Suppressor macrophage treated with lipopolysaccharide for 4 hours (primary cell): ENCODE measurements around the gene HOXD10.

Experiments used
- DNase-seq: peaks from one replicate; pipeline ENCODE4 v3.0.0-alpha.2; 2020

Gene HOXD10

DNA sequence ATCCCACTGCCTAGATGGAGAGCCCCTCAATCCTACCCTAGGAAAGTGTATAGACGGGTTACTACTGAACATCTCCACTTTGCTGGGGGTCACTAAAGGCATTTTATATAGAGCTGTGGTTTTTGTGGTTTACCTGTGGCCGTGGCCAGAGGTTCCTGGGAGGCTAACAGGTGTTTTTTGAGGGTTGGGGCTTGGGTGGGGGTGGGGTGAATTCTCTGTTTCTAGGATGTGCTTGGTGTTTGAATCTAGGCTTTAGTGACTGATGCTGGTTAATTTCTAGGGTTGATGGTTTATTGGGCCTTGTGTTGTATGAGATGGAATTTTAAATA lies 20.6 kb downstream of the HOXD10 start:
- no peak for DNase-seq

DNA sequence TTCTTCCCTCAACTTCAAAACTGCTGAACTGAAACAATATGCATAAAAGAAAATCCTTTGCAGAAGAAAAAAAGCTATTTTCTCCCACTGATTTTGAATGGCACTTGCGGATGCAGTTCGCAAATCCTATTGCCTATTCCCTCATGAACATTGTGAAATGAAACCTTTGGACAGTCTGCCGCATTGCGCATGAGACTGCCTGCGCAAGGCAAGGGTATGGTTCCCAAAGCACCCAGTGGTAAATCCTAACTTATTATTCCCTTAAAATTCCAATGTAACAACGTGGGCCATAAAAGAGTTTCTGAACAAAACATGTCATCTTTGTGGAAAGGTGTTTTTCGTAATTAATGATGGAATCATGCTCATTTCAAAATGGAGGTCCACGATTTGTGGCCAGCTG lies 21.3 kb downstream of the HOXD10 start:
- no peak for DNase-seq

DNA sequence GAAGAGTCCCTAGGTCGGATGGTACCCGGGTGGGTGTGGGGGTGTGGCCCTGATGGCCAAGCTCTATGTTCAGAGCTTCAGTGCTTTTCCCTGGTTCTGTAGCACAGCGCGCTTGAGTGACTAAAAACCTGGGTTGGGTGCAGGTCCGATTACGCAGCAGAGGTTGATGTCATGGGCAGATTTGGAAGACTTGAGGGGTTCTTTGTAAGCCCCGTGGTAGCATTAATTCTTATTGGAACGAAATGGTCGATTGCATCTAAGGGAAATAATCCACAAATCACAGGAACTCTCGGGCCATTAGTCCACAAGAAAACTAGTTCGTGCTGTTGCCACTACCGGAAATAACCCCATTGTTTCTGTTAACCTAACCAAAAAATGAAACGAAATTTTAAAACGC lies 21.9 kb downstream of the HOXD10 start:
- no peak for DNase-seq

DNA sequence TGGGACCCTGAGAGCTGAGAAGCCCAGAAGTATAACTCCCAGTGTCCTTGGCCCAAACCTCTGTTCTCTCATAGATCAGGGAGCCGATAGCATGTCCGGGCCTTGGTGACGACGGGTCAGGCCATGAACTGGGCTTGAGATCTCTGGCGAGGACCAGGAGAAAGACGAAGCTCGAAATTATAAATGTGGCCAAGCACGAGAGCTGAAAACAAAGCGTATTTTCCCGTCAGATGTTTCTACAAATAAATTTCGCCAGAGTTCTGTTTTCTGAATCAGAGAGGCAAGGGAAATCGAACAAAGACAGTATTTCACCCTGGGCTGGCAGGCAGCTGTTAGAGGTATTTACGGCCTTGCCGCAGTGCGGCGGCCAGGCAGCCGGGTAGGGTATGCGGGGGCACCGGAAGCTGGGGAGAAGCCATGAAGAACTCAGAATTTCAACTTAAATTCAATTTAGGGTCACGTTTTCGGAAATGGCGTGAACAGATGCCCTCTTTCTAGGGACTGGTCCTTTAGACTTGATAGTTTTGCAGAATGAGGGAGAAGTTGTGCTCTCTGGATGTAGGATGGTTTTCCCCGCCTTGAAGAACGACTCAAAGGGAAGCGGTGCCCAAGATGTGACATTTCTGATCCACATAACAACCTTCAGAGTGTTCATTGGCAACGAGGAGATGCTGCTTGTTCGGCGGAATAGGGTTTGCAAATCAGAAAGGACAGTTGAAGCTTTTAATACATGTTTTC lies 22.5 kb downstream of the HOXD10 start:
- DNase-seq: no peak

DNA sequence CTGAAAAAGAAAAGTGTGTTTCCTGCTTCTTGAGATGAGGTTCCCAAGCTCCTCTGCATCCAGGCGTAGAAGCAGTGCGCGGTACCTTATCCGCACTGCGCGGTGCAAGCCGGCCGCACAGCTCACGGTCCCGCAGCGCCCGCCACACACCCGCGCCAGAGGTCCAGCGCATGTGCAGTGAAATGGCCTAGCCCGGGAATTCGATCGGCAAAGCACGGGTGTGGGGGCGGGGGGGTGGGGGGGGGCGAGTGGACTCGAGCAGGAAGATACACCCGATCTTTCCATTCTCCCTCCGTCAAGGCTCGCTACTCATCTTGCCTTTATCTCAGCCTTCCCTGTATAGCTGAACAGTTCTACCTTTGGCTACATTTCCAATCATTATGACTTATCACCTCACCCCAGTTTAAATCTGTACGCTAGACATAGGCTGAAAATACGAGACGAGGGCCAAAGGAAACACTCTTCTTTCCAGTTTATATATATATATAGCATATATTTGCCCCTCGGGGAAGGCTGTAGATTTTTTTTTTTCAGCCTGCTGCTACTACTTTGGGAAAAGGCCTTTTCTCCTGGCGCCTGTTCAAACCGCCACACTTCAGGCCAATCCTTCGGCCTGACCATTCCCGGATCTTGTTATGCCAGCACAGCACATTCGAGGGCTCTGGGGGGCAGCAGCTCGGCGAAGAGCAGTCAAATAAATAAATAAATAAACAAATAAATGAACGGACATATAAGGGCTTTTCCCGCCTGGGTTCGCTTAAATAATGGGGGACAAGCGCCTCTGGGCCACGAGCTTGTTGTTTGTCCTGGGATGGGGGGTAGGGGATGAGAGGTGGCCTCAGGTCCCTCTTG lies 23.3 kb downstream of the HOXD10 start:
- no peak for DNase-seq

DNA sequence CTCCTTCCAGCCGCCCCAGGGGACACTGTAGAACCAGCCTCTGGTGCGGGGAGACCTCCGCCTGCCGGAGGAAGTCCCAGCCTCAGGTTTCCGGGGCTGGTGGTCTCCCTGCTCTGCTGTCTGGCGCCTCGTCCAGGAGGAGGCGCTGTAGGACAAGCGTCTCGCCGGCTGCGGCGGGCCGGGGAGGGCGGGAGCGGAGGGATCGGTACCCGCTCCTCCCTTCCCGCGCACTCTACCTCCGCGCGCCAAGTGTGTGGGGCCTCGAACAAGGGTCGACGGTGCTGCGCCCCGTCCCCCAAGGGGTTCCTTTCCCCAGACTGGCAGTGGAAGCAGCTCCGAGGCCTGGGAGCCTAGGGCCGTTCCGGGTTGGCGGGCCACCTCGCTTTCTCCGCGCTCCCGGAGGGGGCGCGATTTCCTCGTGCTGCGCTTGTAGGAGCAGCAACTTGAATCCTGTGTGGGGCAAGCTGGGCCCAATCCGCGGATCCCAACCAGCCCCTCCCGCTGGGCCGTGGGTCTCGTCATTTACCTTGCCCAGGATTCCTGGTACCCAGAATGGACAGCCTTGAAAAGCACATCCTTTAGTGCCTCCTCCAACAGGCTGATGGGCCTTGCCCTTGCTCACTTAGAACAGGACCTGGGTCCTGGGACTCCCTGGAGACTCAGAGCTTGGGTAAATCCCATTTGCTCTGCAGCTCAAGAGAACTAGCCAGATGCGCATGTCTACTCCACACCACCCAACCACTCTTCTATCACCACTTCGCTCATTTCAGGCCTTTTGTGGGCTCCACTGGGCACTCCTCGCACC lies 24.1 kb downstream of the HOXD10 start:
- peak; percentile 66 for DNase-seq

DNA sequence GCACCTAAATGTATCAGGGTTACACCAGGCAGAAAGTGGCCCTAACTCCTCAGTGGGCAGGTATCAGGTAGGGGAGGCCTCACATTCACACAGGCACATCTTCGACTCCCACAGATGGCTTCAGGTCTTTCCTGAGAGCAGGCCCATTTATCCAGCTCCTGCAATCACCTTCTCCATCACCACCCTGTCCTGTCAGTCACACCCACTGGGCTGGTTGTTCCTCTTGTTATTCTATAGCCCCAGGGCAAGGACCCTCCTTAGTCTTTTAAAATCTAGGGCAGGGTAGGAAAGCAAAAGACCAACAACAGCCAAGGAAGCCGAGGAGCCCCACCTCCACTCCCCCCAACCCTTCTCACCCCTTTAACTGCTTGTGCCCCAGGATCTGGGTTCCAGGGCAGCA lies 25.7 kb downstream of the HOXD10 start:
- DNase-seq: no peak

DNA sequence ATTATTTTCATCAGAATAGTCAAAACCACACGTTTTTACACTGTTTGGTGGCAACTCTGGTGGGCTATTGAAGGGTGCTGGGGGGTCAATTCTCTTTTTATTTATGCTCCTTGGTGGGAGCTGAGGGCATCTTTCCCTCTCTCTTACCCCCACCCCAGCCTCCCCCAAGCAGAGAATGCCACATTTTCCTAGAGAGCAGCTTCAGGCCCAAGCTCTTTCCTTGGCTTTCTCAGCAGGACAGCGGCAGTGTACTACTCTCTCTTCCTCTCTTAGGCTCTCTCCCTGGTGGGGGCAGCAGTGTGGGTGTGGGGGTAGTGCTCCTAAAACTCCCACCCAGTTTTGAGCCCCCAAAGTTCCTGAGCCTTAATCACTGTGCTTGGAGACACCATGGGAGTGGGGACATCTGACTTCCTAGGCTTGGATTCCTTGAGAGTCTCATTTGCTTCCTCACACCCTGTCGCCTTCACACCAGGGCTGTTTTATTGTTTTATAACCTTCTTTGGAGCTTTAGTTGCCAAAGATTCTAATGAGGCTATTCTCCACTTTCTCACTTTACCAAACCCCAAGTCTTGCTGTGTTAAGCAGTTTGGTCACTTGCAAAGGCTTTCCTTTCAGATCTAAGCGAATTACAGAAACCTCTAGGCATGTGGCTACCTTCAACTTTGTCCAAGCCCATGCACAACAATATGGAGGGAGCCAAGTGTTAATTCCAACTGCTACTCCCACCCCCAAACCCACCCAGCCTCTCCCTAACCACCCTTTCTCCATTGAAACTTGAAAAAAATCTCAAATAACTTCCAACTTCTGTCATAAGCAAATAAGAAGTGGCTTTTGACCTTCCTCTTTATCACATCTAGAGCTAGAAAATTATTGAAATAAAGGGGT lies 28.7 kb downstream of the HOXD10 start:
- DNase-seq: no peak

DNA sequence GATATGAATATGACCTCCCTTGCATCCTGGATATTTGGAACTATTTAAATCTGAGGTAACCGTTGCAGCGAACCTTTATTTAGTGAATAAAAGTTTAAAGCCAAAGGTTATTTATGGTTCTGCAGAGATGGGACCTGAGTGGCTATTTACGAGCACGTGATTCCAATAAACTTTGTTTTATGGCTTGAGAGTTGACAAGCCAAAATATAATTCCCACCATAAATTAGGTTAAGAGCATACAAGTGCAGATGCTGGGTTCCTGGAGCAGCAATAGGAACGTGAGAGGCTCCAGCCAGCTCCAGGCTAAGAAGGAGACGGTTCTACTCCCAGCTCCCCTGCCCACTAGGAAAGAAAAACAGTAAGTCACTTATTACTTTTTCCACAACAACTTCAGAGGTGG lies 29.5 kb downstream of the HOXD10 start:
- no peak for DNase-seq

DNA sequence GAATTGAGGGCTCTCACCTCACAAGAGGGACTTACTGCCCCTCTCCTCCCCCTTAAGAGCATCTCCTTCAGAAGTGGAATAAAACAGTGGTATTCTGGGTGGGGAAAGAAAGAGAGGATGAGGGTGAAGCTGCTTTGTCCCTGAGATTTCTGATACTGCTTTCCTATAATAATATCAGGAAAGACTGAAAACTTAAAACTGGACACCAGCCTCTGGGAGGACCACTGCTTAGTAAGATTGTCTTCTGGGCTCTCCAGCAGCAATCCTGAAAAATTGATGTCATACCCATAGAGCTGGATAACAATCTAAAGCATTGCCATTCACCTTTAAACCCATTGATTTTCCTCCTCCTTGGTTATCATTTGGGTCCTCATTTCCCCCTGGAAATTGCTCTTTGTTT lies 30.1 kb downstream of the HOXD10 start:
- DNase-seq: no peak

DNA sequence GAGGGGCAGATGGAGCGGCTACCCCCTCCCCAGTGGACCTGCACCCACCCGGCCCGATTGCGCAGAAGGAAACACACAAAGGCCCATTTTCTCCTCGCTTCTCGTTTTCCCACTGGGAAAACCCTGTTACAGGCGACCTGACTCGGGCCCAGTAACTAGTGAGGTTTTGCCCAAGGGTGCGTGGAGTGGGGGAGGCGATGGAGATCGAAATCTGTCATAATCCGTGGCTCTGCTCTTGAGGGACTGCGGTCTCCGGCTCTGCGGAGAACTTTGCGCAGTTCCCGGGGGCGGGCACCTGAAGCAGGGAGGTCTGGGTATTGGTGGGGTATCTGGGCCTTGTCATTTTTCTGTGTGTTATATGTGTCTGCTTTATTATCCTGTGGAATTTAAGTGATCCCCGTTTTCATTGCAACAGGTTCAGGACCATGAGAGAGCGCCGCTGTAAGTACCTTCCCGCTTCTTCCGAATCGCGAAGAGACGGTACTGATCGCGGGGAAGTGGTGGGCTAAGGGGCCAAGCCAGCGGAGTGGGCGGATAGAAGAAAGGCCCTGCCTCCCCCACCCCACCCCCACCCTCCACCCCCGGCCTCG lies 30.7 kb downstream of the HOXD10 start:
- no peak for DNase-seq

DNA sequence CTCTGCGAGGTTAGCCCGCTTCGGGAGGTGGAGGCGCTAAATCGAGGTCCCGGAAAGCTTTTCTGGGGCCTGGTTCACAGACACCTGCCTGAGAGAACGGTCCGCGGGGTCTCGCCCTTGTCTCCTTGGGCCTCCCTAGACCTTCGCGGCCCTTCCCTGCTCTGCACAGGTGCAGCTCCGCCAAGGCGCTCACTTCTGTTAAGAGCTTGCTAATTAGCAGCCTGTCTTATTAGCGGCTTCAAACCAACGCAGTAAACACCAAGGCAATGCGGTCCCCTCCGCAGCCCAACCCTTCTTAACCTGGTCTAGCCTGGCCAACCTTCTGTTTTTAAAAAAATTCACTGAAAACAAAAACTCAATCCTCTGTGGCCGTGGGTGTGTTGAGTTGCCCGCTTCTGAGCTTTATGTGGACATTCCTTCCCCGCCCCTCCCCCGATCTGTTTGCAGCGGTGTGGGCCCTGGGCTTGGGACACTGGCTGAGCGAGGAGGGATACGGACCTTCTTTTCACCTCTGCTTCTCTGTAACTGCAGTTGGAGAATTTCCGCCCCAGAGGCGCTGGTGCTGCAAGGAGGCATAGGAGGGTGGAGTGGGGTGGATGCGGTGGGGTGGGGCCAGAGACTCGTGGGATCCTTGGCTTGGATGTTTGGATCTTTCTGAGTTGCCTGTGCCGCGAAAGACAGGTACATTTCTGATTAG lies 31.4 kb downstream of the HOXD10 start:
- no peak for DNase-seq

DNA sequence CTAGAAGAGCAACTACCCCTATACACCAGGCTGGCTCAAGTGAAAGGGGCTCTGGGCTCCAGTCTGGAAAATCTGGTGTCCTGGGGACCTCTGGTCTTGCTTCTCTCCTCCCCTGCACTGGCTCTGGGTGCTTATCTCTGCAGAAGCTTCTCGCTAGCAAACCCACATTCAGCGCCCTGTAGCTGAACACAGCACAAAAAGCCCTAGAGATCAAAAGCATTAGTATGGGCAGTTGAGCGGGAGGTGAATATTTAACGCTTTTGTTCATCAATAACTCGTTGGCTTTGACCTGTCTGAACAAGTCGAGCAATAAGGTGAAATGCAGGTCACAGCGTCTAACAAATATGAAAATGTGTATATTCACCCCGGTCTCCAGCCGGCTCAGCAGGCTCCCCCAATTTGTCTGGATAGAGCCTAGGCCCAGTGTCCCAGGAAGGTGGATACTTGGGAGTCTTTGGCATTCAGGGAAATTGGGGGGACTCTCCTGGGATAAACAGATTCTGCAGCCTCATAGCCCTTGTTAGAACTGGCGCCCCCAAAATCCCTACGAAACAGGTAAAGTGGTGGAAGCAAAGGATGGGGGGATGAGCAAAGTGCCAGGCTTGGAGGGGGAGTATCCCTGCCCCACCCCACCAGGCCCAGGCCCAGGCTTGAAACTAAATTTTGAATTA lies 32.3 kb downstream of the HOXD10 start:
- DNase-seq: no peak

DNA sequence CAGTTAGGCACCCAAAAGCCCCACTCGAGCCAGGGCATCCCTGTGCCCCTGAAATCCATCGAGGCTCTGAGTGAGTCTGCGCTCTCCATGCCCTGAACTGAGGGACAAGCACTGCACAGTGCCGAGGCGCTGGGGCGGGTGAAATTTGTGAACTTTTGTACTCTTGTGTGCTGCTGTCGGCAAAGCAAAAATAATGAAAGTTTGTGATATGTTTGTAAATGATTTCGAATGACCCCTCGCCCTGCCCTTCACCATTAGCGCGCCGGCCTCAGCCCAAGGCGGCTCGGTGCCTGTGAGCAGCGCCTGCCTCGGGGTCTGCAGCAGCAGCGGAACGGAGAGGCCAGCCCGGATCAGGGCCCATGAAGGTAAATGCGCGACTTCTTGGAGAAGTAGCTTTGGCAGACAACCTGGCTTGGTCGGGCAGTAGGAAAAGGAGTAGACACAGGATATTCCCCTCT lies 32.9 kb downstream of the HOXD10 start:
- DNase-seq: no peak

DNA sequence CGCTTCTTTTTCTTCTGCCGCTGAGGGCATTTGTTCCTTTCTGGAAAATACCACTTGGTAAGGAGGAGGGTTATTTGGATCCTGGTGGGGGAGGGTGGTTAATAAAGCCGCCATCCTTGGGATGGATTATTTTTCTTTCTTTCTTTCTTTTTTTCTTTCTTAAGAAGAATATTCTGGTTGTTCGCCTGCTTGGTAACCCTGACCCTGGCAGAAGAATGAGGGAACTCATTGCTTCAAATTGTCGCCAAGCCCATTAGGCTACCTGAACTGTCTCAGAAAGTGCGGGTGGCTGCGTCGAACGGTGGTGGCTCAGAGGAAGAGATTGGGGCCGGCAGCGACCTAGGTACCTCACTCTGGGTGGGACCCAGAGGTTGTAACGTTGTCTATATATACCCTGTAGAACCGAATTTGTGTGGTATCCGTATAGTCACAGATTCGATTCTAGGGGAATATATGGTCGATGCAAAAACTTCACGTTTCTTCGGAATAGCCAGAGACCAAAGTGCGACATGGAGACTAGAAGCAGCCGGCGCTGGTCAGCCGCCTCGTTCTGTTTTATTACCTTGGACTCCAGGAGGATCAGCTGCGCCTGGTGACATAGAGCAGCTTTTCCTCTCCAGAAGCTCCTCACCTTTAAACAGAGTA lies 33.5 kb downstream of the HOXD10 start:
- no peak for DNase-seq

DNA sequence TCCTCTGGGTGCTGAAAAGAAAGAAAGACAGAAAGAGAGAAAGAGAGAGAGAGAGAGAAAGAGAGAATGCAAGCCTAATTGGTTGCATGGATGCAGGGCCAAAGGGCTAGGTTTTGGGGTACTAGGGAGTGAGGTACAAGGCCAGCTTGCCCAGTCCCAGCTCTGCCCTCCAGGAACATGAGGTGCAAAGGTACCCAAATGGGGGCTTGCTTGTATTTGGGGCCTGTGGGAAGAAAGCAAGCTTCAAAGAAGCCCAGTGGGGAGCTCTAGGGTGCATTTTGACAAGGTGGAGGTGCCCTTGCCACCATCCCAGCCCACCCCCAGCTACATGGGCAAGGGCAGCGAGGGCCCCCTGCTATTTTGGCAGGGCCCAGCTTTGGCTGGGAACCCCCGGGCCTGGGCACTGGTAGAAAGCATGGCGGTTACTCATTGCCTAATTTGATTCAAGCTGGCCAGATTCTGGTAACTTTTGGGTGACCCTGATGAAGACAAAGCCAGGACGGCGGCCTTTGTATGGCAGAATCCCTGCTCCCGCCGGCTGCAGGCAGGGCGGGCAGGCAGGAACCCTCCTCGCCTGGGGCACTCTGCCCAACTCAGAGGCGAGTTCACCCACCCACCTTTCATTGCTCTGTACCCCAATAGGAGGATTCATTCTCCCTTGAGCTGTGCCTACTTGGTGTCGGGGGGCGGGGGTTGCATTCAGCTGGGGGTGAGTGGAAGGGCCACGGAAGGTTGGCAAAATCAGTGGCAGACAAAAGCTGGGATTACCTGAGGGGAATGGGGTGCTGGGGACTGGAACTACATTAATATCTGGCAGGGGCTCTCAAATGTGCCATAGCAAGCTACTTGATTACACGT lies 34.2 kb downstream of the HOXD10 start:
- no peak for DNase-seq

DNA sequence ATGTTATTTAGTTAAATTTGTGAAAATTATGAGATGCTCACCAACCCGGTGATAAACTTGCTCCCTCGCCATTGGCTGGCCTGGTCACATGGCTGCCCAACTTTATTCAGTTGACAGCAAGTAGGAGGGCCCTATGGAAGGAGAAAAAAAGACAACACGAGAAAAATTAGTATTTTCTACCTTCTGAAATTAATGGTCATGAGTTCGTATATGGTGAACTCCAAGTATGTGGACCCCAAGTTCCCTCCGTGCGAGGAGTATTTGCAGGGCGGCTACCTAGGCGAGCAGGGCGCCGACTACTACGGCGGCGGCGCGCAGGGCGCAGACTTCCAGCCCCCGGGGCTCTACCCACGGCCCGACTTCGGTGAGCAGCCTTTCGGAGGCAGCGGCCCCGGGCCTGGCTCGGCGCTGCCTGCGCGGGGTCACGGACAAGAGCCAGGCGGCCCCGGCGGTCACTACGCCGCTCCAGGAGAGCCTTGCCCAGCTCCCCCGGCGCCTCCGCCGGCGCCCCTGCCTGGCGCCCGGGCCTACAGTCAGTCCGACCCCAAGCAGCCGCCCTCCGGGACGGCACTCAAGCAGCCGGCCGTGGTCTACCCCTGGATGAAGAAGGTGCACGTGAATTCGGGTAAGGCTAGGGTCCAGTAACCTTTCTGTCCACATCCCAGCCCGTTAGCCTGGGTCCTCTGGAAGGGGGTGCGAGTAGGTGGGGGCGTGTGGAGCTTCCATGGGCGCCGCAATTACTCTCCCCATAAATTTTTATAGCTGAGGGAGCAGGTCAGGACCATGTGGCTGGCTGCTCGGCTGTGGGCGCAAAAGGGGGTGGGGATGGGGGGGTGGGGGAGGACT lies 35.1 kb downstream of the HOXD10 start, which contains the start of gene HOXD4:
TSS of gene HOXD4 (plus strand) at position 109 of the 846 bp plus-strand sequence. CDS start at position 193, 84 bp downstream.
- no peak for DNase-seq
